ENCODE measurements around the gene LGALS9.
"Not testable (repeated sequence)": the region's sequence is repeated elsewhere in the genome, so short reads cannot be mapped to it uniquely, and the experiment has no call there.

The LGALS9 gene

DNA sequence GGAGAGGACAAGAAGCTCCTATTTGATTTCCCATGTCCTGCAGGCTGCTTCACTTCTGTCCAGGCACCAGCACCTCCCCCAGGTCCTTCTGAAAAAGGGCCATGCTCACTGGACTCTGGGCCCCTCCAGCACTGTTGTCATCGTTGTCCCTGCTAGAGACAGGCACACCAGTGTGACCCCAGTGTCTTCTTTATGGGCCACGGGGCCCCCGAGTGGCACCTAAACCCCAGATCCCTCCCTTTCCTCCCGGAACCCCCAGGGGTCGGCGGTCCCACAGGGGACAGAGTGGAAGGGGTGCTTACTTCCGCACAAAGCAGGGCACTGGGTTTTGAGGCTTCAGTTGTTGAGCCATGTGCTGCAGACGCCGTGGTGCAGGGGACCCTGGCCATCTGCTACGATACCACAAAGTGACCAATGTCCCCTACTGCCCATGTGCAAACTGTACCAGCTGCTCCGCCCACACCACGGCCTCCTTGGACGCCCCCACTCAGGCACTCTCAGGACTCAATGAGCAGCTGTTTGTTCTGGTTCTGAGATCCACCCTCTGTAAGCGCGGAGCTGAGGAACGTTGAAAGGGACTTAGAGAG lies 24.6 kb downstream of the LGALS9 start:
- not testable (repeated sequence) for DNase-seq

DNA sequence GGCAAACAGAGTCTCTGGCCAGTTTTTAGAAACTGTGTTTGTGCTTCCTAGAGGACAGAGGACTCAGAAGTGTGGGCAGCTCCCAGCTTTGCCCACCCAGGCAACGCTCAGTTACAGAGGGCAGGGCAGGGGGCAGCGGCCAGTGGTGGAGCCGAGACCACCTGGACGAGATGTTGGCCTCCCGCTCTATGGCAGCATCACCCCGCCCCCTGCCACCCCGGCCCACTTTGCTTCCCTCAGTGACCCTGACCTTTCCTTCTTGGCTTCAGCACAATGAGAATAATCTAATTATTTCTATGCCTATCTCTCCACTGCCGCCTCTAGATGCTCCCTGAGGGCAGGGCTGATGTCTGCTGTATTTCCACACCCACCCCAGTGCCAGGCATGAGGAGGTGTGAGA lies 25.6 kb downstream of the LGALS9 start:
- not testable (repeated sequence) for DNase-seq

DNA sequence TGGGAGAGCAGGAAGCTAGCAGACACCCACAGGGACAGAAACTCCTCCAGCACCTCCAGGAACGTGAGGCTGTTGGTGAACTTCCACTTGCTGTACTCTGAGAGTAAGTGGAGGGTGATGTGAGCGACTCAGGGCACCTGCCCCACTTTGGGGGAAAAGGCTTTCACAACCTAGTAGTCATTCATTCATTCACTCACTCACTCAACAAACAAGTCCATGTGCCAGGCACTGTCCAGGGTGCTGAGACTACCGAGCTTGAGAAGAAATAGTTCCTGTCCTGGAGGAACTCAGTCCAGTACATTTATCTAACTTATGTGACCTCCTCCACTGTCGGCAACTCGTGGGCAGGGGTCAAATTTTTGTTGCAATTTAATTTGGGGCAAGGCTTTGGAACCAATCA lies 26.6 kb downstream of the LGALS9 start:
- no peak for DNase-seq

DNA sequence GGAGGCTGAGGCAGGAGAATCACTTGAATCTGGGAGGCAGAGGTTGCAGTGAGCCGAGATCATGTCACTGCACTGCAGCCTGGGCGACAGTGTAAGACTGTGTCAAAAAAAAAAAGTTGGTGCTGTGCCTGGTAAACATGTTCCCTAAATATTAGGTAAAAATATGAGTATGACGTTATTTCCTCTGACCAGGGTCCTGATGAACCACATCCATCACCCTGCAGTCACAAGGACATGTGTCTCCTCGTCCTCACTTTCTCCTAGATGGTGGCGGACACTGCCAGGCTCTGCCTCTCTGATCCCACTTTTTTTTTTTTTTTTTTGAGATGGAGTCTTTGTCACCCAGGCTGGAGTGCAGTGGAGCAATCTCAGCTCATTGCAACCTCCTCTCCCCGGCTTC lies 28.7 kb downstream of the LGALS9 start:
- DNase-seq: no peak

DNA sequence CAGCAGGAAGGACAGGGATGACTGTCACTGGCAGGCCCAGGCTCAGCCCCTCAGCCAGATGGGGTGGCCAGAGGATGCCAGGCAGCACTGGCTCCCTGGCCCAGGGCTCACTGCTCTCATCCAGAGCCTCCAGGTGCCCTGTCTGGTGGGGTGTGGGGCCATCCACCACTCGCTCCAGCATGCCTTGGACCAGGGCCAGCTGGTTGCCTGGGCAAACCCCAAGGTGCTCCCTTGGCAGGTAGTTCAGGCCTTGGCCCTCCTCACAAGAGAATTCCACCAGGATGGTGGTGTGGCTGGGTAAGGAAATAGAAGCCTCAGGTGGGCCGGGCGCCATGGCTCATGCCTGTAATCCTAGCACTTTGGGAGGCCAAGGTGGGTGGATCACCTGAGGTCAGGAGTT lies 29.4 kb downstream of the LGALS9 start:
- DNase-seq: no peak

DNA sequence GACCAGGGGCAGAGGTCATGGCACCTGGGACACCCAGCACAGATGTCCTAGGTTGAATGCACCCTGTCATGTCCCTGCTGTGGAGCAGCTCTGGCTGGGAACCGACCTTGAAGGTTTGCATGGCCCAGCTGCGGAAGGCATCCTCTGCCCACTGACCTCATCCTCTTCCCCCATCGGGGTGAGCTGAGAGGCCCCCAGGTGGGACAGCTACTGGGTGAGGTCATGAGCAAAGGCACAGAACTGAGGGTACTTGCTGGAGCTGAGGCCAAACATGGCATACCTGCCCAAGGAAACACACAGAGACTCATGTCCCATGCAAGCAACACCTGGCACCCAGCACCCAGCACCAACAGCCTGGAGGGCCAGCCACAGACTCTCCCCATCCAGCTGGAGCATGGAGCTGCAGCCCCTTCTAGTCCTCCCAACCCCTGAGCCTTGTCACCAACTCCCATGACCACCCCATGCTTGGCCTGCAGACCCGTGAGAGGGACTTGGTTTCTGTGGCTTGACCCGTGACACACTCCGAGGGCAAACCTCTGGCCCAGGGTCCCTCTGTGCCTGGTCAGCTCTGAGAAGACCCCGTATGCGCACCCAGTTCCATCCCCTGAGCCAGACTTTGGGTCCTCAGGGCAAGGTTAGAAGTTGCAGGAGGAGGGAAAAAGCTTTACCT lies 33.1 kb downstream of the LGALS9 start:
- no peak for DNase-seq

DNA sequence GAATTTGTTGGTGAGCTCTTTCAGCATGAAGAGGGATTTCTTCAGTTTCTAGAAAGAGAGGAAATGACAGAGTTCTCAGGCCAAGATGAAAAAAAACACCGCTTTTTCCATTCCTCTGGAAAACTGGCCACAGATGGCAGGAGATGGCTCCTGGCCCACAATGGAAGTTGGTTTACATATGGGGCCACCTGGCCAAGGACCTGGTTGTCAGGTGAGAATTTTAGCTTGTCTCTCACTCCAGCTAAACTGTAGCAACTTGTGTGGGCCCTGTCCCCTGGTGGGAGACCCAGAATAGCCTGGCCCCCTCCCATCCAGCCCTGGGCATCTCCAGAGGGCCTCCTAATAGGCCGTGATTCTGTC lies 33.6 kb downstream of the LGALS9 start:
- no peak for DNase-seq

DNA sequence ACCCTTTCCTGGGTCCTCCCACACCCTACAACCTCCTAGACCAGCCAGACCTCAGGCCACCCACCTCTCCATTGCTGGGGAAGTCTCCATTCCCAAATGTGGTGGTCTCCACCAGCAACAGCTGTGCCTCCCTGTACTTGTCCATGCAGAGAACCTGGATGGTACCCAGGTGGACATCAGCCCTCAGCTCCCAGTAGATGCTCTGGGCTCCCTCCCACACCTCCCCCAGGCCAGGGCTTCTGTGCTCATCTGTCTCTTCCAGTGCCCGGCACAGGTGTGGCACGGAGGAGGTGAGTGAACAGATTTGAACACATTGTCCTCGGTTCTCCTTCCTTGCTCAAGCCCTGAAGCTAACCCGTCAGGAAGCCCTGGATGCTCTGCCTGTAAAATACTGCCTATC lies 34.6 kb downstream of the LGALS9 start:
- DNase-seq: no peak

DNA sequence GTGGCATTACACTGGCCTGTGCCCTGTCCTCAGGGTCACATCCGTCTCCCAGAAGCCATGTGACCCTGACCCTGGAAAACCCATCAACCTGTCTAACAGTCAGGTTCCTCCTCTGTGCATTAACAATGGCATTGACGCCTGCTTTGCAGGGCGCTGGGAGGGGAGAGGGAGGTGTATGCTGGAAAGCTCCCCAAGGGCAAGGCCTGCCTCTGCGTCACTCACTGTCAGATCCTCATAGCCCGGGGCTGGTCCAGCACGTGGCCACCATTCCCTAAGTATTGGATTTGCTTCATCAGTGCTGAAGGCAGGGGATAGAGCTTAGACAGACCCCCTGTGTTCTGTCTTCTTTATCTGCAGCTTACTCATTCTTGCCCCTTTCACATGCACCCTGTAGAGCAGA lies 35.3 kb downstream of the LGALS9 start:
- DNase-seq: not testable (repeated sequence)

DNA sequence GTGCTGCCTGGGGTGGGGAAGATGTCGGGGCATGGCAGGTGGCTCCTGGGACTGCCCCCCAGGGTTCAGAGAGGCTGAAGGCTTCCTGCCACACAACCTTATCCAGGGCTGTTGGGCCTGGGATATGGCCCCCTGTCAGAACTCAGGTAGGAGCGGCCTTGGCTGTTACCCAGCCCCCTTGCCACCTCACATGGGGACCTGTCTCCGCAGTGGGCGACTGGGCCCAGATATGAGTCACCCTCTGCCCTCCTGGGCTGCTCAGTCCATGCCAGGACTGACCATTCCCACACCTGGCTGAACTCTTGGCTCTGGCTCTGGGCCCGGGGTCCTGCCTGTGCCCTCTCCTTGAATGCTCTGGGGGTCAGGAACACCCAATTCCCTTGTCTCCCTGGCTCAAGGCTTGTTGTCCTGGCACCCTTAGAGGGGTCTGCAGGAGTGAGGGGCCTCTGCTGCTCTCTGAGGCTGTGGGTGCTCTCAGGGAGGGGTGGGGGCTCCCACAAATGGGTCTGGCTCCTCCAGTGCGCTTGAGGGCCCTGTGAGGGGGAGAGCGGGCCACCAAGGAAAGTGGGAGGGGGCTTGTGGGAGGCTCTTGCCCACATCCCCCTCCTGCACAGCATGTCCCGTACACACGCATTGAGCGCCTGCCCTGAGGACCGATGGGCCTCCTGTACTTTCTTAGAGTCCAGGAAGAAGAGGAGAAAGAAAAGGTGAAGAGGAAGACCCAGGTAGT lies 36.0 kb downstream of the LGALS9 start:
- no peak for DNase-seq

DNA sequence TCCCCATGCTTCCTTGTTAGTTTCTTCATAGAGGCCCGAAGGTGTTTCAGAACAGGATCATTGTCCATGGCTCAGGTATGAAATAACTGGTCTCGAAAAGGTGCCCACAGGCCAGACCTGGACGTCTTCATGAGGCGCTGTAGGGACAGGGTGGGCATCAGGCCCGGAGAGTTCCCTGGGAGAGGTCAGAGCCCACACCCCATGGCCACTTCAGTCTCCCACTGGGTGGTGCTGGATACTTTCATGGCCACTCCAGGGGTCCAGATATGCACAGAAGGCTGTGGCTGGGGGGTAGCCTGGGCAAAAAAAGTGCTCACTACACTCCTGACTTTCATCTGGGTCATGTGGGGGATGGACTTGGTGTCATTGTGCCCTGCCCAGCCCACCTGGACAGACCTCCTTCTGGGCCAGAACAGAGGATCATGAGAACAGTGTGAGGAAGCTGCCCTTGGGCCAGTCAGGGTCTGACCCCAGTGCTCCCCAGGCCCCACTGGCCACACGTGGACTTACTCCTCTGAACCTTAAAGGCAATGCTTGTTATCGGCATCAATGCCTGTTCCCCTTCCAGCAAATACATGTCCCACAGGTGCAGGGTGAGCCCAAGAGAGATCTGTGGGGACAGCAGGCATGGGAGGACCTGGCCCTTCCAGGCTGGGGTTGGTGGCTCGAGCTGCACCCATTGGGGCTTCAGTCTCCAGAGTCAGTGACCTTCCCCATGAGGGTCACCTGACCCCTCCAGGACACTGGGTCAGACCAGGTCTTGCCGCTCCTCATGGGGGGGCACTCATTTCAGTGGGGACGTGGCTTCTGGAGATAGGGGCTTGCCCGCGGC lies 36.9 kb downstream of the LGALS9 start:
- no peak for DNase-seq

DNA sequence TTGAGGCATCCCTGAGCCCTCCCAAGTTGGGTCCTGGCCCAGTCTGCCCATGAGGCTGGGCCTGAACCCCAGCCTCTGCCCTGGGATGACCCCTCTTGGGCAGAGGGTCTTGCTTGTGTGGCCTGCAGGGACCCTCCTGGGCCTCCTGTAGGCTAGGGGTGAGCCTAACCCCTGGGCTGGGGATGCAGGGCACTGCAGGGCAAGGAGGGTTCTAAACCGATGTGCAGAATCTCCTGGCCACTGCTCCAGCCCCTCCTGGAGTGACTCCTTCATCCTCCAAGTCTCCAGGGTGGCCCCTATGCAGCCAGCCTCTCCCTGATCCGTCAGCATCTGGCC lies 37.5 kb downstream of the LGALS9 start:
- no peak for DNase-seq

DNA sequence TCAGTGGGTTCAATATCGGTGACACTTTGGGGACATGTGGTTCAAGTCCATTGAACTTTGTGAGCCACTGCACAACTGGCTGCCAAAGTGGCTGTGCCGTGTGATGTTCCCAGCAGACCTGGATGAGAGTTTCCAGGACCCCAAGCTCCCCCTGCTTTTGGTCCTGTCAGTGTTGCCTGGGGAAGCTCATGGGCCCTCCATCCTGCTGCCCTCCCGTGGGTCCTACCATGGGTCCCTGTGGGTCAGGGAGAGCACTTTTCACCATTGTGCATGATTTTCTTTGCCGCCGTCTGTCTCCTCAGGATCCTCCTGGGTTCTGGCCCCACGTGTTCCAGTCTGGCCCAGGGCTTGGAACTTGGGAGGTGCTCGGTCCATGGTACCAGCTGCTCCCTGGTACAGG lies 38.1 kb downstream of the LGALS9 start:
- no peak for DNase-seq

DNA sequence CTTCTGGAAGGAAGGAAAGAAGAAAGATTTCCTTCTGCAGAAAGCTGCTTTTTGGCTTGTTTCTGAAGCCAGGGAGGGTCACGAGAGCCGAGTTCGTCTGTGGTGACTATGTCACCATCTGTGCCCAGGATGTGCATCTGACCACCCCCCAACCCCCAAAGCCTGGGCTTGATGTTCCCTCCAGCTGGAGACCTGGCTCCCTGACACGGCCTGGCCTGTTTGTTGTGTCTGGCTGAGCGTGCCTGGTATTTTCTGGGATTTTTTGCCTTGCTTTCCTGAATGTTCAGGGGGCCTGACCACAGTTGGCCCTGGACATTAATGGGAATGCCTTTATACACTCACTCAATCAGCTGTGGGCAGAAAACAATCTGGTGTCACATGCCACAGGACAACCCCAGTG lies 38.9 kb downstream of the LGALS9 start:
- no peak for DNase-seq

DNA sequence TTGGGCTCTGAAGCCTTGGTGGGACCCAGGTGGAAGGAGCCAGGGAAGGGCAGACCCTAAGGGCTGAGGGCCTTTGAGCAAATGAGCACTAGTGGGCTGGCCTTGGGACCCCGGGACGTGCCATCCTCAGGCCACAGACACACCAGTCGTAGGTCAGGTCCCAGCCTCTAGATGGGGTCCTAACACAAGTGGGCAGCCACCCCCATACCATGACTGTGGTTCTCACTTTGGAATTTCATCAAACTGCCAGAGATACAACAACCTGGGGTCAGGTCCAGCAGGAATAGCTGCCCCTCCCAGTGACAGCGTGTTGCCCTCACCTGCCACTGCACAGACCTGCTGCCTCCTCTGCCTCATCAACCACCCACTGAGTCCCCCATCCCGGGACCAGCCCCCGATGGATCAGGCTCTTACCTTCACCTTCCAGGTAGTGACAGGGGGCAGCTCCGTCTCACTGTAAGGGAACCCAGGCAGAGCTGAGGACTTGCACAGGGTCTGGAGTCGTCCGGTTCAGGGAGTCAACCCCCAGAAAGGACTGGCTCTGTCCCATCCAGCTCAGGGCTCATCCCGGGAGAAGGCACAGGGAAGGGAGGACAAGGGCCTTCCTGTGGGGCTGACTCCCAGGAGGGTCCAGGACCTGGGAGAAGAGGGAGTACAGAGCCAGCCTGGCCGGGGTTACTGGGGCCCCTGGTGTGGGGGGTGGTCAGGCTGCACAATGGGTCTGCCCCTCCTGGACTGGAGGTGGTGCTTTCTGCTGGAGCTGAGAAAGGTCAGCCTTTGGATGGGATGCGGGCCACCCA lies 40.0 kb downstream of the LGALS9 start:
- no peak for DNase-seq

DNA sequence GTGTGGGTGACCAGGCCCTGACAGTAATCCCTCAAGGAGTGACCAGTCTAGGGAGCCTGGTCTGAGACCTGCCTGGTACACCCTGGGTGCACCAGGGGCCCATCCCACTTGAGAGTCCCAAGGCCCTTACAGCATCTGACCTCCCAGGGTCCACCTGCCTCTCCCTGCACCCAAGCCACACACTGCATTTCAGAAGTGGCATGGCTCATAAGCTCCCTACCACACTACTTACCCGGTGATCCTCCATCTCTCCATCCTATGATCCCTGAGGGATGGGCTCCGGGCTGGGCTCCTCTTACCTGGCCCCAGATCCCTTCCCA lies 40.6 kb downstream of the LGALS9 start:
- DNase-seq: no peak

DNA sequence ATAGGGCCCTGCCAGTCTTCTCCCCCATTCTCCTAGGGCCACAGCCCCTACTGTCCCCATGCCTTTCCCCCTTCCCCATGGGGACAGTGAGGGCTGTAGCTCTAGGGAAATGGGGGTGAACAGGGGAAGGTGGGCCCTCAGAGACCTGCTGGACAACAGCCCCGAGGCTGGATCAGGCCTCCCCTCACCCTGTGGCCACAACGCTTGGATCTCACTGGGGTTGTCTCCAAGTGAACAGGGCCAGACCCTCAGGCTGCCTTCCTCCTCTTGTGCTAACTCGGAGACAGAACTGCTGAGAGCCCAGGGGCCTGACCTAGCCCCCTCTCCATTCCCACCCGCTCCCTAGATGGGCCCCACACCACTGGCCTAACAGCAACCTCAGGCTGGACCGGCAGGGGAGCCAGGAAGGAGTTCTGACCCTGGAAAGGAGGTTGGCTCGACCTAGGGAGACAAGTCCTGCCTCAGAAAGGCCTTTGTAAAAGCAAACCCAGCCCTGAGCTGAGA lies 41.0 kb downstream of the LGALS9 start:
- DNase-seq: not testable (repeated sequence)

DNA sequence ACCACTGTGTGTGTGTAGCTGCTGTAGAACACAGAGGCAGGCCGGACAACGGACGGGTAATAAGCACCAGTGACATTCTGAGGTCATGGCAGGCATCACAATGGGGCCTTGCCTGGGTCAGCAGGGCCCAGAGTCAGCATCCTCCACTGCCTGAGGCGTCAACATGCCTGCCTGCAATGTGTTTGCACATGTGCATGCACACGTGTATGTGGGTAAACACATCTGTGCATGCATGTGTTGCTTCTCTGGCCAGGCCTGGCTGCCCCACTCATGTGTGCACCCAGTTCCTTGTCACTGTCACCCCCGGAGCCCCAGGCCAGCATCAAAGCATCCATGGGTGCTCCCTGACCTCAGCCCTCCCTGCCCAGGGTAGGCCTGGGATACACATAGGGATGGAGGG lies 43.3 kb downstream of the LGALS9 start:
- no peak for DNase-seq

DNA sequence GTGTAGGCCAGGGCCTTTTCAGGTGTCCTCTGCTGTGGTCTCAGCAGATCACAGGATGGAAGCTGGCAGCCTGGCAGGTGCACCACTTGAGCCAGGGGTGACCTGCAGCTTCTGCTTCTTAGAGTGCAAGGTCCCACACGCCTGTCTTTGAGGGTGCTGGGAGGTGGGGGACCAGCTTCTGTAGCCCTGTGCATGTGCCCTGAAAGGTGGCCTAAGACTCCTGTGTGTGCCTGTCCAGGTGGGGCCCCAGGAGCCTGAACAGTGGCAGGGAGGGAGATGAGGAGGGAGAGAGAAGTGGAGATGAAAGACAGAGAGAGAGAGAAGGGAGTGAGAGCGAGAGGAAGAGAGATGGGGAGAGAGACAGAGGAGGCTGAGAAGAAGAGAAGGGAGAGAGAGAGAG lies 46.2 kb downstream of the LGALS9 start:
- no peak for DNase-seq

DNA sequence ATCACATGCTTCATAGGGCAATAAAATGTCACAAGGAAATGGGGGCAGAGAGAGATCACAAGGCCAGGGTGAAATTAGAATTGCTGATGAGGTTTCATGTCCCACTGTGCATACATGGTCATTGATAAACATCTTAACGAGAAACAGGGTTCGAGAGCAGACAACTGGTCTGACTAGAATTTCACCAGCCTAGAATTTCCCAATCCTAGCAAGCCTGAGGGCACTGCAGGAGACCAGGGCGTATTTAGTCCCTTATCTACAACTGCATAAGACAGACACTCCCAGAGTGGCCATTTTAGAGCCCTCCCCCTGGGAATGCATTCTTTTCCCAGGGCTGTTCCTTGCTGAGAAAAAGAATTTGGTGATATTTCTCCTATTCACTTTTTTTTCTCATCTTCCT lies 55.3 kb downstream of the LGALS9 start:
- DNase-seq: not testable (repeated sequence)

DNA sequence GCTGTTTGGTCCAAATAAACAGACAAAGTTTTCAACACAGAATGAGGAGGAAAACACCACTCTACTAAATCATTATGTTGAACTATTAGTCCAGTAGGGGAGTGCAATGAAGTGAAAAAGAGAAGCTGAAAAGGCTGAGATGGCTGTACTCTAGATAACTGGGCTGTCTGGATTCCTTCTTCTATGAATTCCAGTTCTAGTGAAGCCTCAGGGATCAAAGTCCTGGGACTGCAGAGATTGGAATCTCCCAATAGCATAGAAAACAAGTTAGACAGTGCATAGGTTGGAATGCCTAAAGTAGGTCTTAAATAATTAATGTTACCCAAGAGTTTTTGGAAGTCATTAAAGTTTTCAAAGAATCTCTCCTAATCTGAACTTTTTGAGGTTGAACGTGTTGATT lies 59.9 kb downstream of the LGALS9 start:
- DNase-seq: no peak

DNA sequence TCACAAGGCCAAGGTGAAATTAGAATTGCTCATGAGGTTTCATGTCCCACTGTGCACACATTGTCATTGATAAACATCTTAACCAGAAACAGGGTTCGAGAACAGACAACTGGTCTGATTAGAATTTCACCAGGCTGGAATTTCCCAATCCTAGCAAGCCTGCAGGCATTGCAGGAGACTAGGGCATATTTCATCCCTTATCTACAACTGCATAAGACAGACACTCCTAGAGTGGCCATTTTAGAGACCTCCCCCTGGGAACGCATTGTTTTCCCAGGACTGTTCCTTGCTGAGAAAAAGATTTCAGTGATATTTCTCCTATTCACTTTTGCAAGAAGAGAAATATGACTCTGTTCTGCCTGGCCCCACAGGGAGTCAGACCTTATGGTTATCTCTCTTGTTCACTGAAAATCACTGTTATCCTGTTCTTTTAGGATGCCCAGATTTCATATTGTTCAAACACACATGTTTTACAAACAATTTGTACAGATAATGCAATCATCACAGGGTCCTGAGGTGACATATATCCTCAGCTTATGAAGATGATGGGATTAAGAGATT lies 64.3 kb downstream of the LGALS9 start:
- not testable (repeated sequence) for DNase-seq

All from NCI-H2227 treated with DMSO at 0.1 percent for 48 hours (cell line).